HCEC 1CT (cell line): ENCODE results near the gene SMC1A.

ENCODE experiments used
- DNase-seq: peaks from one replicate; pipeline ENCODE4 v3.0.0-alpha.2; 2017

SMC1A gene

DNA sequence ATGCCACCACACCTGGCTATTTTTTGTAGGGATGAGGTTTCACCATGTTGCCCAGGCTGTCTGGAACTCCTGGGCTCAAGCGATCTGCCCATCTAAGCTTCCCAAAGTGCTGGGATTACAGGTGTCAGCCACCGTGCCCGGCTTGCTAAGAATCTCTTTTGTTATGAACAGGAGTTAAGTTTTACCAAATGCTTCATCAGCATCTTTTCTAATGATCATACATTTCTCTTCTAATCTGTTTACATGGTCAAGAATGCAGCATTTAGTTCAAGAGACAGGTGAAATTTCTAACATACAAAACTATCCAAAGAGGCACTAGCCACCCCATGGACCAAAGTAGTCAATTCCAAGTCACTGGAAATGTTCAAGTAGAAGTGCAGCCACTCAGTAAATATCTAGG is 88.6 kb downstream of the SMC1A start:
- no peak for DNase-seq

DNA sequence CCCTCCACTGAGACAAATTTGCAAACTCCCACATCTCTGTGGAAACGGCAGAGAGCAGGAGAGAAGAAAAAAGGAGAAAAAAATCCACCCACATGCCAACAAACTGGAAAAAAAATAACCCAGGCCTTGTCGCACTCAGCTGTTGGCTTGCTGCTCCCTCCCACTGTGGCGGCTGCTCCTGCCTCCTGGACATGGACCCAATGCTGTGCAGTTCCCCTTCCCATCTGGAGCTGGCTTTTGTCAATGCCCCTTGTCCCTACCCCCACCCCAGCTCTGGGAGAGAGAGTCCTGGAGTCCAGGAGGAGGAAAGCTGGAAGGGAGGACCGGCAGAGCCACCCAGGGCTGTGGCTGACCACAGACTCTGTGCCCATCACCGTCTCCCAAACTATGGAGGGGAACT is 90.2 kb downstream of the SMC1A start:
- DNase-seq: no peak

DNA sequence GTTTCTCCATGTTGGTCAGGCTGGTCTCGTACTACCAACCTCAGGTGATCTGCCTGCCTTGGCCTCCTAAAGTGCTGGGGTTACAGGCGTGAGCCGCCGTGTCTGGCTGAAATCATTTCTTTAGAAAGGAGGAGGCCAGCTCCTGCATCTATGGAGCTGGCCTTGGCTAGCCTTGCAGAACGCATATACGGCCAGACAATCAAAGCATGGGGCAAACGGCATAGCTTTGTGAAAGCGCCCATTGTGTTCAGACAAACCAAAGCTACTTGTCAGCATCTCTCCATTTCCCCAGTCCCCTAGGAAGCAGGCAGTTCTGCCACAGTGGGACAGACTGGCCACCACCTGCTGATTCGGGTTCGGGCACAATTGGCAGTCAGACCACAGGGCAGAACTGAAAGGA is 92.1 kb downstream of the SMC1A start:
- DNase-seq: no peak

DNA sequence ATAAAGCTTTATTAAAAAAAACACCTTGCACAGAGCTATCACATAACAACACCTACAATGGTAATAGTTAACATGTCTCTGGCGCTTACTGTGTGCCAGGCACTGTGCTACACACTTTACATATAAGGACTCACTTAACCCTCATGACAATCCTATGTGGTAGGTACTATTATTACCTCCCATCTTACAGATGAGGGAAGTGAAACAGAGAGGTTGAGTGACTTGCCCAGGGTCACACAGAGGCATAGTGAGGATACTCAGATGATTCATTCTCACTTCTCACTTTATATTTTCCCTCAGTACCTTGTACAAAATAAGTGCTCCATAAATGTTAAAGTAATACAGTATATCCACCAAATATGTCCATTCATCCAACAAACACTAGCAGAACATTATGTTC is 97.7 kb downstream of the SMC1A start:
- no peak for DNase-seq
